Effector memory CD8-positive, alpha-beta T cell (primary cell): ENCODE measurements around the gene FN1.
"Not testable (repeated sequence)": the region's sequence is repeated elsewhere in the genome, so short reads cannot be mapped to it uniquely, and the experiment has no call there.

ENCODE experiments used
- ATAC-seq: fragments of 150-1000 bp; cut with Tn5 transposase; replicated peaks from 2 replicates; pipeline ENCODE4 v1.10.0; 2021; ENCODE audit warnings: mild to moderate bottlenecking, moderate library complexity
- DNase-seq, 3 experiments: peaks; one replicate each; pipeline ENCODE4 v3.0.0; 2021
- H3K27ac Mint-ChIP-seq, 2 donors: one replicate each; pipeline ENCODE4 v1.8.0; 2022; ENCODE audit warnings: mild to moderate bottlenecking in 2 of 2, mixed read lengths in 2 of 2, moderate library complexity in 2 of 2
- H3K27me3 Mint-ChIP-seq, 2 donors: one replicate each; pipeline ENCODE4 v1.8.0; 2022; ENCODE audit warnings: mixed read lengths in 2 of 2
- H3K36me3 Mint-ChIP-seq: one replicate; pipeline ENCODE4 v1.8.0; 2022; ENCODE audit warnings: mild to moderate bottlenecking, moderate library complexity, mixed read lengths; ENCODE audit not compliant: insufficient read depth
- H3K4me1 Mint-ChIP-seq, 2 donors: one replicate each; pipeline ENCODE4 v1.8.0; 2022; ENCODE audit warnings: low read depth in 2 of 2, mixed read lengths in 2 of 2
- H3K4me3 Mint-ChIP-seq, 2 donors: one replicate each; pipeline ENCODE4 v1.8.0; 2022; ENCODE audit warnings: mild to moderate bottlenecking in 2 of 2, mixed read lengths in 2 of 2, moderate library complexity in 2 of 2
- H3K9me3 Mint-ChIP-seq, 2 donors: one replicate each; pipeline ENCODE4 v1.8.0; 2022; ENCODE audit warnings: mixed read lengths in 2 of 2

FN1 gene

DNA sequence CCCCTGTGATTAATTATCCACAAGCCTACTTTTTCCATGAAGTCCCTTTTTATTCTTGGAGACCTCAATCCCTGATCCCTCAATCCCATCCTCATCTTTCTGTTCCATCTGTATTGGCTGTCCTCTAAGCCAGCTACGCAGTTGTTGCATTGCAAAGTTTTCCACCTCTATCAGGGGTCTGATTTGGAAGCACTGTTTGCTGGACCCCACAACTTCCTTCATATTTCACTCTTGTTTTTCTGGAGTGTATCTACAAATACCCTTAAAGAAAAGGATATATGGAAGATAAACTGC lies 22.4 kb downstream of the FN1 start:
- Mint-ChIP-seq H3K27me3 (peaks cover 46 to 59% of the 10 kb centered on the region in 2 donors), H3K27ac (no peak overlapping the region), H3K36me3 (no peaks in the 10 kb centered on the region), H3K4me1 (no peaks in the 10 kb centered on the region), H3K4me3 (no peak overlapping the region), H3K9me3 (no peaks in the 10 kb centered on the region)
- no peak for ATAC-seq
- no peak for DNase-seq

DNA sequence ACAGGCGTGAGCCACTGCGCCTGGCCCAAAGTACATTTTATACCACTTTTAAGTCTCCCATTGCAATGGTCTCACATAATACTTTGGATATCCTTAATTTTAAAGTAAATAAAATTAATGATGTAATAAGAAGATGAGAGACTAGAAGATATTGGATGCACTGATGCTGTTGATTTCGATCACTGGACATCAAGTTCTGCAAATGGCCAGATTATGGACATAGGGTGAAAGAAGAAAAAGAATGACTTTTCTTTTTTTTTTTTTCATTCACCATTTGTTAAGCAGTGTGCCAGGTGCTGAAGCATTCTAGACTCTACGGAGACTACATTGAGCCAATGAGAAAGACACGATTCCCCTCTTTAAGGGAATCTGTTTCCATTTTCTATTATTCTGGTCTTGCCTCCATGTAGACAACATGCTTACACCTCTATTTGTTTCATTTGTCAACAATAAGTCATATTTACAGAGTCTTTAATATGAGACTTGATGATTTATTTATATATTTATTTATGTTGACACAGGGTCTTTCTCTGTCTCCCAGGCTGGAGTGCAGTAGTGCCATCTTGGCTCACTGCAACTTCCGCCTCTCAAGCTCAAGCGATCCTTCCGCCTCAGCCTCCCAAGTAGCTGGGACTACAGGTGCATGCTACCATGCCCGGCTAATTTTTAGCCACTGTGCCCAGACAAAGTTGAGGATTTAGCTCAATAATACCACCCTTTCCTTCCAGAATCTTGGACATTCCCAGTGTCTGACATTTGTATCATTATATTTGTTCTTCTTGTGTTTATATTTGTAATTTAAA lies 23.7 kb downstream of the FN1 start:
- Mint-ChIP-seq H3K27ac (no peak overlapping the region), H3K4me1 (no peaks in the 10 kb centered on the region), H3K9me3 (no peaks in the 10 kb centered on the region), H3K27me3 (peaks cover 46 to 63% of the 10 kb centered on the region in 2 donors), H3K36me3 (no peaks in the 10 kb centered on the region), H3K4me3 (no peak overlapping the region)
- no peak for ATAC-seq
- no peak for DNase-seq

DNA sequence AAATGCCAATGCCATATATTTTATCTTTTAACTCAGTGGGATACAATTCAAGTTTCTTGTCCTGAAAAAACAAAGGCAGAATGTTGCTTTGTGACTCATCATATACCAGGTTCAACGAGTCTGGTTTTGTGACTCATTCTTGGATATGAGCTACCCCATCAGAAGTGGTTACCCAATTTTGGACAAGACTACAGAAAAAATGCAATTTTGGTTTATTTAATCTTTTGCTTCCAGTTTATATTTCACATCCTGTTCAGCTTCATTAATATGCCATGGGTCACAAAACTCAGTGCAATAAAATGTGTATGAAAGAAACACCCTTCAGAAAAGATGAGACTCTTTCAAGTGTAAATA lies 25.0 kb downstream of the FN1 start:
- ATAC-seq: no peak
- H3K27ac Mint-ChIP-seq: no peak overlapping the region

DNA sequence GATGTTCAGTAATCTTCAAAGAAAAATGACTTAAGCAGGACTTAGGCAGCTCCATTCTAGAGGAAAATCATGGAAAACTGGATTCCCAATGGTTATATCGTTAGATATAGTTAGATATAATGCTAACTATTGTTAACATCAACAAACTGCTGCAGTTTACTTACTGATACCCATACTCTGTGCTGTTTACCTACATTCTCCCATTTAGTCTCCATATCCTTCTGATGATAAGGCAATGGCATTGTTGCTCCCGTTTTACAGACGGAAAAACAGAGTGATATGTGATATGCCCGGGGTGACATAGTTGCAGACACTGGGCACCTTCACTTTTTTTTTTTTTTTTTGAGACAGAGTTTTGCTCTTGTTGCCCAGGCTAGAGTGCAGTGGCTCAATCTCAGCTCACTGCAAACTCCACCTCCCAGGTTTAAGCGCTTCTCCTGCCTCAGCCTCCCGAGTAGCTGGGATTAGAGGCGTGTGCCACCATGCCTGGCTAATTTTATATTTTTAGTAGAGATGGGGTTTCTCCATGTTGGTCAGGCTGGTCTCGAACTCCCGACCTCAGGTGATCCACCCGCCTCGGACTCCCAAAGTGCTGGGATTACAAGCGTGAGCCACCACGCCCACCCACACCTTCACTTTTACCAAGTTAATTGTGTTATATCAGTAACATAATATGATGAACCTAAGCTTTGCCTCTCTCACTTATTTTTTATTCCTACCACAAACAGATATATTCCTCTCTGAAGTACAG lies 25.5 kb downstream of the FN1 start:
- not testable (repeated sequence) for H3K36me3 Mint-ChIP-seq, ATAC-seq, H3K4me3 Mint-ChIP-seq, DNase-seq, H3K27ac Mint-ChIP-seq, H3K4me1 Mint-ChIP-seq, H3K9me3 Mint-ChIP-seq
- peaks cover 46 to 63% of the 10 kb centered on the region in 2 donors for H3K27me3 Mint-ChIP-seq

More for the DNA sequence above, 25.0 kb downstream of the FN1 start:
- no peak for DNase-seq
- Mint-ChIP-seq H3K4me1 (no peaks in the 10 kb centered on the region), H3K4me3 (no peak overlapping the region), H3K9me3 (no peaks in the 10 kb centered on the region), H3K27me3 (peaks cover 46 to 63% of the 10 kb centered on the region in 2 donors), H3K36me3 (no peaks in the 10 kb centered on the region)

DNA sequence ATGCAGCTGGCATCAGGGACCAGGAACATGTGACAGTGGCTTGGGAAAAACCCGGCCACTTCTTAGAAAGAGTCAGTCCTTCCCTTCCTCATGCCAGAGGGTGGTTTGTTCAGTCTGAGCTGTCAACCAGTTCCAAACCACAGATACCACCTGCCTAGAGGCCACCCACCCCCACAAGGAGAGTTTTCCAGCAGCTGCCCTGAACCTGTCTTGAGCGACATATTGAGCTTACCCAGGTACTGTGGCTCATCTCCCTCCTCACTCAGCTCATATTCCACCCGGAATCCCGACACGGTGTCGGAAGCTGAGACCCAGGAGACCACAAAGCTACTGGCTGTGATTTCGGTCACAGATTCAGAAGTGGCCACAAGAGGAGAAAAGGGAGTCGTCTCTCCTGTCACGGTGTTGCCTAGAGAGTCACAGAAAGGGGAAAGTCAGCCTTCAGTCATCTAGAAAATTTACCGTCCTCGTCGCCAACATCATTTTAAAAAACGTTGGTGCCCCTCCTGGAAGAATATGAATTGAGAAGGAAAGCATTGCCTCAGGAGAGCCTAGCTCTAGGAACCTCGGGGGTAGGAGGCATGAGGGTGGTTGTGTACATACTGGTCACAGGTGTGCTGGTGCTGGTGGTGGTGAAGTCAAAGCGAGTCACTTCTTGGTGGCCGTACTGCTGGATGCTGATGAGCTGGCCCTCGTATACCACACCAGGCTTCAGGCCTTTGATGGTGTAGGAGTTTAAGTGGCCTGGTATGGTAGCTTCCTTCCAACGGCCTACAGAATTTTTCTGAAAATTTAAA lies 26.3 kb downstream of the FN1 start:
- ATAC-seq: no peak

DNA sequence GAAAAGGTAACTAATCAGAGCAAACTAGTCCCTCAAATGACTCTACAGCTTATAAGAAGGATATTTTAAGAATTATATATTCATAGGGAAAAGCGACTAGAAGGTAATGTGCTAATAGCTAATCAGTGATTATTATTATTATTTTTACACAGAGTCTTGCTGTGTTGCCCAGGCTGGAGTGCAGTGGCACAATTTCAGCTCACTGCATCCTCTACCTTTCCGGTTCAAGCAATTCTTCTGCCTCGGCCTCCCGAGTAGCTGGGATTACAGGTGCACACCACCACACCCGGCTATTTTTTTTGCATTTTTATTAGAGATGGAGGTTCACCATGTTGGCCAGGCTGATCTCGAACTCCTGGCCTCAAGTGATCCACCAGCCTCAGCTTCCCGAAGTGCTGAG lies 27.4 kb downstream of the FN1 start:
- not testable (repeated sequence) for H3K4me1 Mint-ChIP-seq, H3K36me3 Mint-ChIP-seq, H3K4me3 Mint-ChIP-seq, DNase-seq, H3K9me3 Mint-ChIP-seq, H3K27ac Mint-ChIP-seq, ATAC-seq
- H3K27me3 Mint-ChIP-seq: peaks cover 34 to 48% of the 10 kb centered on the region in 2 donors

More for the DNA sequence above, 26.3 kb downstream of the FN1 start:
- Mint-ChIP-seq H3K36me3 (no peaks in the 10 kb centered on the region), H3K4me3 (no peak overlapping the region), H3K27ac (no peak overlapping the region), H3K9me3 (no peaks in the 10 kb centered on the region), H3K4me1 (no peaks in the 10 kb centered on the region), H3K27me3 (peaks cover 44 to 59% of the 10 kb centered on the region in 2 donors)
- no peak for DNase-seq

DNA sequence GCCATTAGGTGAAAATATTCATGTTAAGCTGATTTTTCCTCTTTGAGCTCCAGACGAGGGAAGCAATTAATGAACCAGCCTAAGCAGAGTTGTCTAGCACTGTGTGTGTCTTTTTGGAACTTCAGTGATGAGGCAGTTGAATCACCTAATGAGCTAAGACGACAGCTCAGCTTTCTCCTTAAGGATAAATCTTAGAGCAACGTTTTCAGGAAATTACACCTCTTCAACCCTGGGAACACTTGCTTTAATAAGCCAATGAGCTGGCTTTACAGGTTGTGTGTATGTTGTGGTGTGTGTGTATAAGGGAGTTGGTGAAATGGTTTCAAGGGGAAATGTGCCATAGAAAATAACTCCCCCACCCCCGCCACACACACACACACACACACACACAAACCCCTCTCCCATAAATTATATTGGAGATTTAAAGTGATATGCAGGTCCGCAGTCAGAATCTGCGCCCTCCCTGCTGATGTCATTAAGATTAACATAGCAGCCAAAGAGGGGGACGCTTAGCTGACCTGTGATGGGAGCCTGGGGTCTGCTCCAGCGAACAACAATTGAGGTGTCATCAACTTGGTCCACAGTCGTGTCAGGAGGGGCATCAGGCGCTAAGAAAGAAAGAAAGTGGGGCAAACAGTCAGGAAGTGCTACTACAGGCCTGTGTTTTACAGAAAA lies 28.1 kb downstream of the FN1 start:
- Mint-ChIP-seq H3K4me1 (no peaks in the 10 kb centered on the region), H3K36me3 (no peaks in the 10 kb centered on the region), H3K27ac (no peak overlapping the region), H3K9me3 (no peaks in the 10 kb centered on the region), H3K27me3 (peaks cover 31 to 41% of the 10 kb centered on the region in 2 donors), H3K4me3 (no peak overlapping the region)
- DNase-seq (no peak), ATAC-seq (no peak)

DNA sequence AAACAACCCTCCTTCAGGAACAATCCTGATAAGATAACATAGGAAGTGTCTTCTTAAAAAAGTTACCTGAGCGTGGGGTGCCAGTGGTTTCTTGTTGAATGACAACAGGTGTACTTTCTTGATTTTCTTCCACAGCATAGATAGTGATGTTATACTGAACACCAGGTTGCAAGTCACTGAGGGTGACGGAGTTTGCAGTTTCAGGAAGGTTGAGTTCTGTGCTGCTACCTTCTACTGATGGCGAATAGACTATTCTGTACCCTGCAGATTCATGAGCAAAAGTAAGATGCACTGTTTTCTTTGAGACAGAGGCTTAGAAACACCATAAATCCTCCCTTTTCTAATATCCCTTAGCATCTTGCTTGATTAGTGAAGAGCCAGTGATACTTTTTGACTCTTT lies 28.8 kb downstream of the FN1 start:
- no peaks in the 10 kb centered on the region for H3K4me1 Mint-ChIP-seq
- H3K27ac Mint-ChIP-seq: no peak overlapping the region
- H3K4me3 Mint-ChIP-seq: no peak overlapping the region
- ATAC-seq (no peak), DNase-seq (no peak)
- no peaks in the 10 kb centered on the region for H3K9me3 Mint-ChIP-seq
- peaks cover 31 to 40% of the 10 kb centered on the region in 2 donors for H3K27me3 Mint-ChIP-seq
- H3K36me3 Mint-ChIP-seq: no peaks in the 10 kb centered on the region

DNA sequence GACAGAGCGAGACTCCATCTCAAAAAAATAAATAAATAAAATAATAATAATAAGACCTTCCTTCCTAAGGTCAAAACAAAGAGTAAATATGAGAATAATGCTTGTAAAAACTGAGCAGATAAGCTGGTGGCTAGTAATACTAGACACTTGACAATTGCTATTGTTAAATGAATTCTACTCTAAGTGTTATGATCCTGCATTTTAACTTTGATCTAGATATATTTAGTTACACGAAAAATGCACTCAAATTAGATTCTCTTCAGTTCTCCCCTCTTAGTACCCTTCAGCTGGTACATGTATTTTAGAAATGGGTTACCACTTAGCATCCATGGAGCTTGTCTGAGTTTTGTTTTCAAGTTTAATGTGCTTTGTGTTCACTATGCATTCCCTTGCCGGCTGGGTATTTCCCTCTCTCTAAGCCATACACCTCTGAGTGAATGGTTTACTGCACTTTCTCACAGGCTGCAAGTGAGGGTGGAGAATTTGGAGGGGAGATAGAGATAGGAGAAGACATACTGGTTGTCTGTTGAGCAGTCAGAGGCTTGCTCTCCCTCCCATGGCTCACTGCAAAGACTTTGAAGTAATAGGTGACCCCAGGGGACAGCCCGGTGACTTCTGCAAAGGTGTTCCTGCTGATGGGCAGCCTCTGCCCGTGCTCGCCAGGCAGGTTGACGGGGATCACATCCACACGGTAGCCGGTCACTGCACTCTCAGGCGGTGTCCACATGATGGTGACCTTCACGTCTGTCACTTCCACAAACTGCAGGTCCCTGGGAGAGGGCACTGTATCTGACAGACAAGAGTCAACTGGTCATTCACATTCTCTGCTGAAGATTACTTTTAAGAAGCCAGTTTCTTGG lies 29.9 kb downstream of the FN1 start:
- Mint-ChIP-seq H3K36me3 (no peaks in the 10 kb centered on the region), H3K9me3 (no peaks in the 10 kb centered on the region), H3K4me3 (no peak overlapping the region), H3K4me1 (no peaks in the 10 kb centered on the region), H3K27ac (no peak overlapping the region), H3K27me3 (peaks cover 34 to 38% of the 10 kb centered on the region in 2 donors)
- DNase-seq (no peak), ATAC-seq (no peak)

DNA sequence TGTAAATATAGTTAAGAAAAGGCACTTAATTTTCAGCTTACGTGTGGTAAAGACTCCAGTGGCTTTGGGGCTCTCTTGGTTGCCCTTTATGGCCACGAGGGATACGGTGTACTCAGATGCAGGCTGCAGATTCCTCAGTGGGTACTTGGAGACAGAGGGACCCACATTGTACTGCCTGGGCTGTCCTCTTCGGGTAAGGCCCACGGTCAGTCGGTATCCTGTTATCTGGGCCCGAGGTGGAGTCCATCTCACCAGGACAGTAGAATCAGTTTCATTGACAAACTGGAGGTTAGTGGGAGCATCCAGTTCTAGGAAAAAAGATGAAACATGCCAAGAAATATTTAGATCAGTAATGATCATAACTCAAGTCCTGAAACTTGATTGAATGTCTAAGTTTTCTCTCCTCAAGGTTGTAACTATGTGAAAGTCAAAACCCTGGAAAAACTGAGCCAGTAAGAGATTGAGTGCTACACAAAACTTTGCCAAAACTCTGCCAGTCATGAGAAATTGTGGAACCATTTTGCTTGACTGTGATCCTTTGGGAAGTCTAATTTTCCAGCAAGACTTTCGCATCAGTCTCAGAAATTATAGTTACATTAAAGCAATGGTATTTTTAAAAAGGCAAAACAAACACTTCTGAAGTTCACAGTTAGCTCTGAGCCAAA lies 31.4 kb downstream of the FN1 start:
- no peak overlapping the region for H3K27ac Mint-ChIP-seq
- H3K9me3 Mint-ChIP-seq: no peaks in the 10 kb centered on the region
- H3K4me1 Mint-ChIP-seq: no peaks in the 10 kb centered on the region
- DNase-seq: no peak
- peaks cover 23 to 25% of the 10 kb centered on the region in 2 donors for H3K27me3 Mint-ChIP-seq
- ATAC-seq: no peak
- no peak overlapping the region for H3K4me3 Mint-ChIP-seq
- no peaks in the 10 kb centered on the region for H3K36me3 Mint-ChIP-seq

DNA sequence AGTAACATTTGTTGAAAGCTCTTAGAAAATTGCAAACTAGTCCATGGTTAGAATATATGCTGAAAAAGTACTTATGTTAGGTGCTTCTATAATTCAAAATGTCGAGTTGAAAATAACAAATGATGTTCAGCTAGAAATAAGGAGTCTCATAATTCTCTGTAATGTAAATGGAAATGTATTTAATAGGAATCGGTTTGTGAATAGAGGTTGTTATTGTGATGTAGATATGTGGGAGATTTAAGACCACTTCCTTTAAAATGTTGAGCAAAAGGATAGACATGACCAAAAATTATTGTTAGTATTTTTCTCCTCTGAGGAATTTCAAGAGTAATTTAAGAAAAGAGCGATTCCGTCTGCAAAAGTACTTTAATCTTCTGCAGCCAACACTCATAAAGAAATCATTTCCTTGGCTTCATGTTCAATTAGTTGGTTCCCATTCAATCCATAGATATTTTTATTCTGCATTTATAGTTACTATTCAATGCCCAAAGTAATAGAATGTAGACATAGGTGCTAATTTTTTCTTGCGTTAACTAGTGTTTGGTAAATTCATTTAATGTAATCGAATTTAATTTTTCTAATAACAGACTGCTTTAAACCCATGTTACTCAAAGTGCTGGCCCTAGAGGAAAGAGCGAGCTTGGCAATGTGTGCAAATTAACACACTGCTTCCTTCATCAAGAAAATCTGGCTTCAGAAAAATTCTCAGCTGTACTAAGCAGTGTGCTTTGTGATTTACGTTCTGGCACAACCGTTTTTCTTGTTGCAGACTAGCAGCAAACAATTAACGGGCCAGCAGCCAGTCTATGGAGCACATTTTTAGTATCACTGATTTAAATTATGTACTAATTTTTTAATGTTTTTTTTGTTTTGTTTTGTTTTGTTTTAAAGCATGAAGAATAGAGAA lies 32.2 kb downstream of the FN1 start:
- no peak overlapping the region for H3K27ac Mint-ChIP-seq
- no peaks in the 10 kb centered on the region for H3K36me3 Mint-ChIP-seq
- DNase-seq: no peak
- no peaks in the 10 kb centered on the region for H3K4me1 Mint-ChIP-seq
- H3K27me3 Mint-ChIP-seq: peaks cover 16 to 24% of the 10 kb centered on the region in 2 donors
- ATAC-seq: no peak
- H3K4me3 Mint-ChIP-seq: no peak overlapping the region
- no peaks in the 10 kb centered on the region for H3K9me3 Mint-ChIP-seq
